H54 (cell line): ENCODE measurements around the gene CCDC92.

Experiments
- DNase-seq: peaks from one replicate; pipeline ENCODE4 v3.0.0; 2011; ENCODE audit warnings: low spot score, mixed read lengths; ENCODE audit not compliant: insufficient read length
- FAIRE-seq: peaks from 3 replicates; lab custom pipeline; 2011; peaks lifted over from hg19 to GRCh38; lab: Jason Lieb, UNC
- POLR2A ChIP-seq: IDR thresholded peaks from 2 replicates; pipeline ENCODE4 v1.6.1; 2011; ENCODE audit warnings: low read depth, mild to moderate bottlenecking, low read length

CCDC92 gene

DNA sequence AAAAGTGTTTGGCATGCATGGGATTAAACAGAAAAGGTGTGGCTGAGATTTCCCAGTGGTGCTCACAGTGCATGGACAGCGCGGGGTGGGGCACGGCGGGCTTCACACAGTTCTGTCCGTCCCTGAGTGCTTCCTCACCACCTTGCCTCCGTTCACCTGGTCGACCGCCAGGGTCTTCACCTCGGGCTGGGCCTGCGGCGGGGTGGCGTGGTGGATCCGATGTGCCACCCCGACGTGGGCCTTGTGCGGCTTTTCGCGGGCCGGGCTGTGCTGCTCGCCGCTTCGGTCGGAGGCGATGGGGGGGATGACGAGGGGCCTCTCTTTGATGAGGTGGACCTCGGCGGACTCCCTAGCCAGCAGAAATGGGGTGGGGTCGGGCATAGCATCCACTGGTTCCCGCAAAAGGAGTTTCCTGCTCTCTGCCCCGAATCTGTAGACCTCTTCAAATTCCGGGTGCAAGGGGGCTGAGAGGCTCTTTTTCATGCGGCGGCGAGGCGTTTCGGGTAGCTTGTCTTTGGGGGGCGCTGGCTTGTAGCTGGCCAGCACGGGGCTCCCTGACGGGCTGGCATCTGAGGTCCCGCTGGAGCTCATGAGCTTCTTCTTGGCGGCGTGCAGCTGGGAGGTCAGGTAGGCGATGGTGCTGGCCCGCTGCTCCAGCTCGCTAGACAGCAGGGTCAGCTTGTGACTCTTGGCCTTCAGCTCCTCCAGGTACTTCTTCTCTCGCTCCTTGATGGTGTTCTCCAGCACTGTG, 35.5 kb downstream of the CCDC92 start:
- no peak for DNase-seq
- no peak for TF ChIP-seq POLR2A
- no peak for FAIRE-seq

DNA sequence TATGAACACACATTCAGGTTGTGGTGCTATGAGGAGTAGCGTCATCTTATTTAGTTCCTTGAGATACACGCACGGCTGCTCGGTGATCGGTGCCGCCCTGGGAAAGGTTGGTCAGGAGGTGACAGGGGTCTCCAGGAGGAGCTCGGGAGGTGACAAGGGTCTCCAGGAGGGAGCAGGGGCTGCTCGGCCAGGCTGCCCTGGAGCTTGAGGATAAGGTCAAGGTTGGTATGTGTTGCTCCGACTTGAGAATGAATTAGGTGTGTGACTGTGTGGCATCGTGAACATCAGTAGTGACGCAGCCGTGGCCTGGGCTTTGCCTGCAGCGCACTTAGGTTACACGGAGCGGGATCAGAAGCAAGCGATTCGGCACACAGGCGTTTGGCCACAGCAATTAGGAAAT, 36.2 kb downstream of the CCDC92 start:
- no peak for TF ChIP-seq POLR2A
- FAIRE-seq: no peak
- no peak for DNase-seq

DNA sequence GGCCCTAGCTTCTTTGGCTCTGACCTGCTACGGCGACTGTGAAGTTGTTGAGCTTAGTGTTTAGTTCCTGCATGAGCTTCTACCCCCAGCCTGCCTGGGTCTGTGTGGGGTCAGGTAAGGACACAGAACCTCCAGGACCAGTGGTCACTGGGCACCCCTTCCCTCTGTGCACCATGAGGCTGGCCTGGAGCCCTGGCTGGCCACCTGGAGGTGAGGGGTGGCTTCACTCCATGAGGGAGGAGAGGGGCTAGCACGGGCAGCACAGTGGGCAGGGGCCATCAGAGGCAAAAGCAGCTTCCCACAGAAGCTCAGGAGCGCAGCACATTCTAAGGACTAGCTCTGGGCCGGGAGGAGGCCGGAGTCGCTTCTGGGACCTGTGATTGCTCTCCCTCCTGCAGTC, 36.7 kb downstream of the CCDC92 start:
- no peak for TF ChIP-seq POLR2A
- FAIRE-seq: no peak
- DNase-seq: no peak

DNA sequence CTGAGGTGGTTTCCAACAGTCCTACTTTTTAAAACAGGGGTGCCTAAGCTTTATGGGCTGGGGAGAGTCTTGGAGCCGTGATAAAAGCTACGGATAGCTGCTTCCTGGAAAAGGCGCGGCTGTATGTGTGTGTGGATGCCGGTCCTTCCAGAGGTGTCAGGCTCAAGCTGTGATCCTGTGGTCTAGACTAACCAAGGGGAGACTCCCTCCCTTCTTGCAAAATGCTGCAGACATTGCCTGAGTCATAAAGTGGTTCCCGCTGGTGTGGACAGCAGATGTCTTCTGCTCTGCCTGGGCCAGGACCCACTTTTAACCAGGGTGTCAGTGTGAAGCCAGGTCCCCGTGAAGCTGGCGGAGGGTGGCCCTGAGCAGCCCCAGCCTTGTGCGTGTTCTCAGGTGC, 37.8 kb downstream of the CCDC92 start:
- FAIRE-seq (no peak), DNase-seq (no peak)
- no peak for TF ChIP-seq POLR2A

DNA sequence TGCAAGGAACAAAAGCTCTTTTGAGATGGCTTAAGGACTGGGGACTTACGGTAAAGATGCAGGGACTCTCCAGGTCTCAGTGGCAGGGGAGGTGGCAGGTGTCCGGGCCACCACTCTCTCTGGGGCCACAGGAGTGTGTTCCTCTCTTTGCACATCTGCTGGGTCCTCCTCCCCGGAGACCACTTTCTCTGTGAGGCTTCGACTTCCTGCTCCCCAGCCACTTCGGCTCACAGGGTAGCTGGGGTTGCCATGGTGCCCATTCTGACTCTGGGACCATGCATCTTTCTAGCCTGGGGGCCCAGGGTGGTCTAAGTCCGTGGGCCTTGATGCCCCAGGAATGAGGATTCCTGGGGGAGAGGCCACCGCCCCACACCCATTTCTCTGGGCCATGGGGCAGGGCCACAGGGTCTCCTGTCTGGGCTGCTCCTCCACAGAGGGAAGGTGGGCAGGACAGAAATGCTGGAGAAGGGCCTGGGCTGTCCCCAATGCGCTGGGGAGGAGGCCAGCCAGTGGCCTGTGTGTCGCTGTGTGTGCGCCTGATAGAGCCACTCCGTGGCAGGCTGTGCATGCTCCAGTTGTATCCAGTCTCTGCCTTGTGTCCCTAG, 38.5 kb downstream of the CCDC92 start:
- DNase-seq (no peak), FAIRE-seq (no peak)
- no peak for TF ChIP-seq POLR2A

DNA sequence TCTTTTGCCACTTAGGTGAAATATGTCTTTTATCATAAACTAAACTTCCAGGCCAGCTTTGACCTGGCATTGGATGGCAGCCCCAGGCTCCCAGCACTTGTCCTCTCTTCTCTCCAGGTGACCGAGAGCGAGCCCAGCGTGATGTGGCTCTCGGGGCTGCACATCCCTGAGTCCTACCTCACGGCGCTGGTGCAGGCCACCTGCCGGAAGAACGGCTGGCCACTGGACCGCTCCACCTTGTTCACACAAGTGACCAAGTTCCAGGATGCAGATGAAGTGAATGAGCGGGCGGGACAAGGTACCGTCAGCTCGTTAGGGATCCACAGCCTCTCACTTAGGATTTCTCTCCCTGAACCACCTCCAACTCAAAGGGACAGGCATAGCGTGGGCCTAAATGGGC, 39.4 kb downstream of the CCDC92 start:
- no peak for TF ChIP-seq POLR2A
- FAIRE-seq (no peak), DNase-seq (no peak)

DNA sequence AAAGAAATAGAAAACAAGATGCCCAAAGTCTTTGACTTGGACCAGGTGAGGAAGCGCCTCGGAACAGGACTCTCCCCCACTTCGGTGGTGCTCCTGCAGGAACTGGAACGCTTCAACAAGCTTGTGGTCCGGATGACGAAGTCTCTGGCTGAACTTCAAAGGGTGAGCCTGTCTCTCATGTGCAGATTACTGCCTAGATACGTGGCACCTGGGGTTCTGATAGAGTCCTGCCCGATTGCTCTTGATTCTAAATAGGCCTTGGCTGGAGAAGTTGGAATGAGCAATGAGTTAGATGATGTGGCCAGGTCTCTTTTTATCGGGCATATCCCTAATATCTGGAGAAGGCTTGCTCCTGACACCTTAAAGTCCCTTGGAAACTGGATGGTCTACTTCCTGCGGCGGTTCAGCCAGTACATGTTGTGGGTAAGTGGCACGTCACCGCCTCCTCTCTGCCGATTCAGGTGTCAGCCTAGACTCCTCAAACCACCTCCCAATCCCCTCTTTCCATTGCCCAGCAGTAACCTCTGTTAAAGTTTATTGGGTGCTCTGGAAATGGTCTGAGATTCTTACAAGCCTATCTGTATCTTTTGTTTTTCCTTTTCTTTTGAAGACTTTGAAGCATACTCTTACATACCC, 40.8 kb downstream of the CCDC92 start:
- DNase-seq (no peak), FAIRE-seq (no peak)

DNA sequence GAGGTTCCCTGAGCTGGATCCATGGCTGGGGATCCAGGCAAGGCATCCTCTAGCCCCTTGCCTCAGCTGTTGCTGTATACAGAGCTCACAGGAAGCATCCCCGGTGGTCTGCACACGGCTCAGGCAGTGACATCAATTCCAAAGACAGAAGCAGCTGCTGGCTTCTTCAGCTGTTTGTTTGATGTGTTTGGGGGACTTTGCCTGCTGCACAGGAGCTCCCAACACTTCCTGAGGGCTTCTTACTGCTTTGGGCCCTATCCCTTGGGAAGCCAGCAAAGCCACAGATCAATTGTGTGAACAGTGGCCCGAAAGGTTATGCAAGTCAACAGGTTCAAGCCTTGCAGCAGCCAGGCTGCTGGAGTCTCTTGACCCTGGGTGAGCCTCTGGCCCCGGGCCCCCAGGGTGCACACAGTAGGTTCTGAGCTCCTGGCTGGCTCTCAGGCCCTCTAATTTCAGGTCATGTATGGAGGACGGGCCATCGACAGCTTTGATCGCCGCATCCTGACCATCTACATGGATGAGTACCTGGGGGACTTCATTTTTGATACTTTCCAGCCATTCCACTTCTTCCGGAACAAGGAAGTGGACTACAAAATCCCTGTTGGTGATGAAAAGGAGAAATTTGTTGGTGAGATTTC, 42.6 kb downstream of the CCDC92 start:
- no peak for TF ChIP-seq POLR2A
- FAIRE-seq (no peak), DNase-seq (no peak)

More for the DNA sequence above, 40.8 kb downstream of the CCDC92 start:
- TF ChIP-seq POLR2A: no peak

DNA sequence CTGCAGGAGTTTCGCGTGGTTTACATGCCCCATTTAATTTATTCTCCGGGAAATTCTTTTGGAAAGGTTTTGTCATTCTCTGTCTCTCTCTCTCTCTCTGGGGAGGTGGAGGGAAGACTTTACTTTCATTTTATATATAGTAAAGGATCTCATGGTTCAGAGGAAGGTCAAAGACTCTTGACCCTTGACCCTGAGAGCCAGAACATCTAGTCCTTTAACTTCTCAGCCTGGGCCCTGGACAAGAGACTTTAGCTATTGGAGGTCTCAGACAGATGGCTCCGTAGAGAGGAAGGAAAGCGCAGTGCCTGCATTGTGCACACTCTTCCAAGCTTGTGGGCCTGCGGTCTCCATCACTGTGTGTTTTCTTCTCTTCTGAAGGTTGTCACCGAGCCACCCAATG, 43.7 kb downstream of the CCDC92 start:
- no peak for DNase-seq
- no peak for TF ChIP-seq POLR2A
- no peak for FAIRE-seq

DNA sequence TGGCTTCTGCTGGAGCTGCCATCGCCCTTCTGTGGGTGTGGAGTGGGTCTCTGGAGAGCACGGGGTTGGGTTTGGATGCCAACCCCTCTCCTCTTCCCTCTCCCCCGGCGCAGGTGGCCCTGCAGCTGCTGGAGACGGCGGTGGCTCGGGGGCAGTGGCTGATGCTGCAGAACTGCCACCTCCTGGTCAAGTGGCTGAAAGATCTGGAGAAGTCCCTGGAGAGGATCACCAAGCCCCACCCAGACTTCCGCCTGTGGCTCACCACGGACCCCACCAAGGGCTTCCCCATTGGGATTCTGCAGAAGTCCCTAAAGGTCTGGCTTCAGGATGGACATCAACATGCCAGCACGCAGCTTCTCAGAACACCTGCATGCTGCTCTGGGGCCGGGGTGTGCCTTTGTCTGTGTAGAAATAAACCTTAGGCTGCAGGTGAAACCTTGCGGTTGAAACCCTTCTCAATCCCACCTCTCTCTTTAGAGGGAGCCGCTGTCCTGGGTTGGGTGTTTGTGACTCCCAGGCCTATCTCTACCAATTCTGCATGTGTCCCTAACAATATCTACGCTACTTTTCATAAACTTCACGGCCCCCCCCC, 44.3 kb downstream of the CCDC92 start:
- FAIRE-seq (no peak), DNase-seq (no peak)
- TF ChIP-seq POLR2A: no peak

DNA sequence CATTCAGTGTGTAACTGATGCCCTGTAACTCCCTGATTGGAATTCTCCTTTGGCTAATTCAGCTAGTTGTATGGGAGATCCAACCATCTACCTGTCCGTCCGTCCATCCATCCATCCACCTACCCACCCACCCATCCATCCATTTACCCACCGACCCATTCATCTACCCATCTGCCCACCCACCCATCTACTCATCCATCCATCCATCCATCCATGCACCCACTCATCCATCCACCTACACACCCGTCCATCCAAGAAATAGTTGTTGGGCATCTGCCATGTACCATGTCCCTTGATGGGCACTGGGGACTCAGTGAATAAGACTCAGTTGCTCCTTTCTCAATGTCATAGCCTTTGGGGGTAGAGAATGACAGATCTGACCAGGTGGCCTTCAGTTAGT, 48.1 kb downstream of the CCDC92 start:
- TF ChIP-seq POLR2A: no peak
- FAIRE-seq (no peak), DNase-seq (no peak)

DNA sequence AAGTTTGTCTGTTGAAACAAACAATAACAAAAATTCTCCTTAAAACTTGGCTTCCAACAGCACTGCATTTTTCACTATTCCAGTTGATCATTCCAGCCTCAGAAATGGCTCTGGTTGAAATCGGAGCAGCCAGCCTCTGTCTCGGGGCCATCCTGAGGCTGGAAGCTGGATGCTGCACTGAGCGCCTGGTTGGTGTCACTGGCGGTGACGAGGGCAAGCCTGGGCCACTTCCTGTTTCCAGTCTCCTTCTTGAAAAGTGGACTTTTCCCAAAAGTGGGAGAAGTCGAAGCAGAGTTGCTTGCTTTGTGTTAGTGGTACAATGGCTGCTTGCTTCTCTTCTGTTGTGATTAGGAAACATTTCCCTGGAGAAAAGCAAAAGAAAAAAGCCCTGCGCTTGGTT, 48.7 kb downstream of the CCDC92 start:
- DNase-seq (no peak), FAIRE-seq (no peak)
- TF ChIP-seq POLR2A: no peak

DNA sequence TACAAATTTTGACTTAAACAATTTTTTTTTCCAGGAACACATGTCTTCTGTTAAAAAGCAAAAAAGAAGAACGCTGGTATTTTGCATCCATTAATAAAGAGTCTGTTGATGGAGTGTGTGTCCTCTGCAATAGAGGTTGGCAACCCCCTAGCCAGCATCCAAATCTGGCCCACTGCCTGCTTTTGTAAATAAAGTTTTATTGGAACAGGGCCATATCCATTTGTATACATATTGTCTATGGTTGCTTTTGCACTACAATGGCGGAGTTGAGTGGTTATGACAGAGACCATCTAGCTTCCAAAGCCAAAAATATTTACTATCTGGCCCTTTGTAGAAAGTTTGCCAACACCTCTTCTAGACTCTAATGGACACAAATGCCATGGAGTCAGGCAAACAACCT, 49.6 kb downstream of the CCDC92 start:
- no peak for TF ChIP-seq POLR2A
- no peak for DNase-seq
- FAIRE-seq: no peak

DNA sequence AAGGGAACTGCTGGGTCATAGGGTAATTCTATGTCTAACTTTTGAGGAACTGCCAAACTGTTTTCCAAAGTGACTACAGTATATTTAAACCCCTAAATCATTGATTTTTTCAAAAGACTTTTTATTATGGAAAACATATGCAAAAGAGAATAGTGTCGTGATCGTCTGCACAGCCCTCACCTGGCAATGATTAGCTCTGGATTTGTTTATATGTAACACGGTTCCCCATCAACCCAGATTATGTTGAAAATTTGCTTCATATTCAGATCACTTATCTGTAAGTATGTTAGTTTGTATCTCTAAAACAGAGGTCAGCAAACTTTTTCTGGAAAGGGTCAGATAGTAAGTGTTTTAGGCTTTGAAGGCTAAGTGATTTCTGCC, 52.7 kb downstream of the CCDC92 start:
- FAIRE-seq: no peak

More for the DNA sequence above, 52.7 kb downstream of the CCDC92 start:
- no peak for TF ChIP-seq POLR2A
- DNase-seq: no peak
